HEK293 (cell line): ENCODE measurements around the gene PPOX.
A peak's percentile ranks its signal among the peaks of the same experiment; 100 is the strongest.

Experiments used
- BCL11A ChIP-seq: fragments of 450-650 bp; formaldehyde crosslinking; IDR thresholded peaks from 2 replicates; pipeline ENCODE4 v1.5.1; 2016; ENCODE audit warnings: low read depth, missing biosample characterization, missing genetic modification characterization
- GLI2 ChIP-seq: fragments of 450-650 bp; formaldehyde crosslinking; IDR thresholded peaks from 2 replicates; pipeline ENCODE4; 2017; ENCODE audit warnings: missing biosample characterization, missing genetic modification characterization, low read depth, borderline replicate concordance
- MYNN ChIP-seq: fragments of 450-650 bp; formaldehyde crosslinking; IDR thresholded peaks from 2 replicates; pipeline ENCODE4 v1.5.1; 2016; ENCODE audit warnings: missing biosample characterization, missing genetic modification characterization, borderline replicate concordance
- SP7 ChIP-seq: fragments of 450-650 bp; formaldehyde crosslinking; IDR thresholded peaks from 2 replicates; pipeline ENCODE4 v1.5.1; 2016; ENCODE audit warnings: missing biosample characterization, missing genetic modification characterization
- ZEB2 ChIP-seq: fragments of 450-650 bp; formaldehyde crosslinking; IDR thresholded peaks from 2 replicates; pipeline ENCODE4 v1.5.1; 2016; ENCODE audit warnings: missing biosample characterization, missing genetic modification characterization
- ZNF138 ChIP-seq: fragments of 450-650 bp; formaldehyde crosslinking; IDR thresholded peaks from 2 replicates; pipeline ENCODE4 v1.5.1; 2016; ENCODE audit warnings: missing biosample characterization, missing genetic modification characterization, borderline replicate concordance
- ZNF19 ChIP-seq: fragments of 450-650 bp; formaldehyde crosslinking; IDR thresholded peaks from 2 replicates; pipeline ENCODE4; 2016; ENCODE audit warnings: missing biosample characterization, missing genetic modification characterization, low read depth
- ZNF202 ChIP-seq: fragments of 450-650 bp; formaldehyde crosslinking; IDR thresholded peaks from 2 replicates; pipeline ENCODE4 v1.5.1; 2016; ENCODE audit warnings: missing biosample characterization, missing genetic modification characterization, borderline replicate concordance
- ZNF274 ChIP-seq, 2 experiments: fragments of 200-500 bp in 1 of 2; fragments of 450-650 bp in 1 of 2; sonication (Bioruptor generic) in 1 of 2; formaldehyde crosslinking in 1 of 2; IDR thresholded peaks; 2 replicates each; pipeline versions ENCODE4 v1.5.1 to v1.6.1; 2014 to 2016; ENCODE audit warnings: borderline replicate concordance in 1 of 2, inconsistent platforms in 1 of 2, low read length in 1 of 2, missing biosample characterization in 1 of 2, missing genetic modification characterization in 1 of 2
- ZNF324 ChIP-seq: fragments of 450-650 bp; formaldehyde crosslinking; IDR thresholded peaks from 2 replicates; pipeline ENCODE4 v1.5.1; 2016; ENCODE audit warnings: missing biosample characterization, missing genetic modification characterization
- ZNF341 ChIP-seq: fragments of 450-650 bp; formaldehyde crosslinking; IDR thresholded peaks from 2 replicates; pipeline ENCODE4; 2016; ENCODE audit warnings: low read depth, missing biosample characterization, missing genetic modification characterization
- ZNF366 ChIP-seq: fragments of 450-650 bp; formaldehyde crosslinking; conservative IDR thresholded peaks from 2 replicates; pipeline ENCODE4 v1.5.1; 2016; ENCODE audit warnings: missing biosample characterization, missing genetic modification characterization
- ZNF394 ChIP-seq: fragments of 450-650 bp; formaldehyde crosslinking; IDR thresholded peaks from 2 replicates; pipeline ENCODE4 v1.5.1; 2016; ENCODE audit warnings: missing biosample characterization, missing genetic modification characterization, mild to moderate bottlenecking, moderate library complexity, borderline replicate concordance
- ZNF548 ChIP-seq: fragments of 450-650 bp; formaldehyde crosslinking; IDR thresholded peaks from 2 replicates; pipeline ENCODE4 v1.5.1; 2016; ENCODE audit warnings: missing biosample characterization, missing genetic modification characterization
- ZNF621 ChIP-seq: fragments of 450-650 bp; formaldehyde crosslinking; IDR thresholded peaks from 2 replicates; pipeline ENCODE4 v1.5.1; 2017; ENCODE audit warnings: missing biosample characterization, missing genetic modification characterization
- ZNF792 ChIP-seq: fragments of 450-650 bp; formaldehyde crosslinking; IDR thresholded peaks from 2 replicates; pipeline ENCODE4 v1.5.1; 2016; ENCODE audit warnings: missing biosample characterization, missing genetic modification characterization
- TF ChIP-seq, protein P1 (sequence below): fragments of 450-650 bp; formaldehyde crosslinking; IDR thresholded peaks from 2 replicates; pipeline ENCODE4 v1.5.1; 2016; ENCODE audit warnings: missing biosample characterization, missing genetic modification characterization
- TF ChIP-seq, protein P2 (sequence below): fragments of 450-650 bp; formaldehyde crosslinking; IDR thresholded peaks from 2 replicates; pipeline ENCODE4 v1.5.1; 2016; ENCODE audit warnings: missing biosample characterization, missing genetic modification characterization
- TF ChIP-seq, protein P3 (sequence below): fragments of 450-650 bp; formaldehyde crosslinking; IDR thresholded peaks from 2 replicates; pipeline ENCODE4 v1.5.1; 2016; ENCODE audit warnings: missing biosample characterization, missing genetic modification characterization, low read depth
- TF ChIP-seq, protein P4 (sequence below): fragments of 450-650 bp; formaldehyde crosslinking; IDR thresholded peaks from 2 replicates; pipeline ENCODE4 v1.5.1; 2016; ENCODE audit warnings: missing biosample characterization, missing genetic modification characterization
- TF ChIP-seq, protein P5 (sequence below): fragments of 450-650 bp; formaldehyde crosslinking; IDR thresholded peaks from 2 replicates; pipeline ENCODE4 v1.5.1; 2016; ENCODE audit warnings: missing biosample characterization, missing genetic modification characterization
- TF ChIP-seq, protein P6 (sequence below): fragments of 450-650 bp; formaldehyde crosslinking; conservative IDR thresholded peaks from 2 replicates; pipeline ENCODE4 v1.5.1; 2016; ENCODE audit warnings: low read depth, missing biosample characterization, missing genetic modification characterization
- TF ChIP-seq, protein P7 (sequence below): fragments of 450-650 bp; formaldehyde crosslinking; IDR thresholded peaks from 2 replicates; pipeline ENCODE4 v1.5.1; 2016; ENCODE audit warnings: missing biosample characterization, missing genetic modification characterization

The PPOX gene

DNA sequence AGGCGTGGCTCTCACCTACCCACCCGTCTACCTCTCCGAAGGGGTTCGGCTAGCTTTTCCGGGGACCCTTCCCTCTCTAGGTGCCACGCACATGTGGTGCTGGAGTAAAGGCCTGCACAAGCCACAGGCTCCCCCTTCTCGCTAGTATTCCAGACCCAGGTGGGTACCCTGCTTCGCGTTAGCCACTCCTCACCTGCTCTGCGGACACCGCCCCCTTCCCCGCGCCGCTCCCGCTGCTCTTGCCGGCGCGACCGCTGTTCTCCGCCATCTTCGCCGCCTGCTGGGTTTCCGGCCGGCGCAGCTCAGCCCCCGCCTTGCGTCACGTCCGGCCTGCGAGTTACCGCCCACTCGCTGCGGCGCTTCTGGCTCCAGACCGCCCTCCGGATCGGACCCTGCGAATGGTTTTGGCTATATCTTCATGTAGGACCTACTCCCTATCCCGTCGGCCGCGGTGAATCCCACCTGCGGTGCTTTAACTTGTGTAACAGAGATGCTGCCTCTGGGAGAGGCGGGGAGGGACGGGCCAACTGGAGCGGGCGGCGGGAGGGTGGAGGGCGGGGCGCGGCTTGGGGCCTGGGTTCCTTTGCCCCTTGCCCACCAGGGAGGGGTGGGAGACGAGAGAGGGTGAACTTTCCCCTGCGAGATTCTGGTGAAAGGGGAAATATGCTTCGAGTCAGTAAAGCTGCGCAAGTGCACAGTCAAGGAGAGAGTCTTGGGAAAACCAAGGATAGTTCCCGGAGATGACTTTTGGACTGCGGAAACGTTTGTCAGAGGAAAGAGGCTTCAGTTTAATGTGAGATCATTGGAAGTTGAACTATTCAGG lies 48.3 kb upstream of the PPOX start, which contains the start of the genes NIT1 and PFDN2 (continued):
- TF ChIP-seq, protein P1, sequence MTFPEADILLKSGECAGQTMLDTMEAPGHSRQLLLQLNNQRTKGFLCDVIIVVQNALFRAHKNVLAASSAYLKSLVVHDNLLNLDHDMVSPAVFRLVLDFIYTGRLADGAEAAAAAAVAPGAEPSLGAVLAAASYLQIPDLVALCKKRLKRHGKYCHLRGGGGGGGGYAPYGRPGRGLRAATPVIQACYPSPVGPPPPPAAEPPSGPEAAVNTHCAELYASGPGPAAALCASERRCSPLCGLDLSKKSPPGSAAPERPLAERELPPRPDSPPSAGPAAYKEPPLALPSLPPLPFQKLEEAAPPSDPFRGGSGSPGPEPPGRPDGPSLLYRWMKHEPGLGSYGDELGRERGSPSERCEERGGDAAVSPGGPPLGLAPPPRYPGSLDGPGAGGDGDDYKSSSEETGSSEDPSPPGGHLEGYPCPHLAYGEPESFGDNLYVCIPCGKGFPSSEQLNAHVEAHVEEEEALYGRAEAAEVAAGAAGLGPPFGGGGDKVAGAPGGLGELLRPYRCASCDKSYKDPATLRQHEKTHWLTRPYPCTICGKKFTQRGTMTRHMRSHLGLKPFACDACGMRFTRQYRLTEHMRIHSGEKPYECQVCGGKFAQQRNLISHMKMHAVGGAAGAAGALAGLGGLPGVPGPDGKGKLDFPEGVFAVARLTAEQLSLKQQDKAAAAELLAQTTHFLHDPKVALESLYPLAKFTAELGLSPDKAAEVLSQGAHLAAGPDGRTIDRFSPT = peak; percentile 85
- TF ChIP-seq GLI2 (no peak), SP7 (tag by site-specific recombination) (peak; percentile 79), ZNF324 (tag by site-specific recombination) (peak; percentile 82; the same call in 1 of the 2 replicates), ZNF274 (IDR thresholded peaks at IDR 0.05; ENCODE audit: low read length) (no peak), ZNF274 (tag by site-specific recombination; IDR thresholded peaks at IDR 0.05; ENCODE audit: borderline replicate concordance) (no peak), ZEB2 (tag by site-specific recombination) (peak; percentile 81), ZNF19 (no peak), ZNF621 (tag by site-specific recombination) (no peak), ZNF792 (no peak), BCL11A (no peak), ZNF548 (tag by site-specific recombination) (no peak), ZNF394 (tag by site-specific recombination) (0 out of 2 replicates have a peak, but pooled peaks have one; percentile 51), ZNF202 (tag by site-specific recombination) (no peak), ZNF366 (no peak), MYNN (no peak), ZNF138 (tag by site-specific recombination) (no peak), ZNF341 (tag by site-specific recombination) (peak; percentile 94)
- TF ChIP-seq, protein P2, sequence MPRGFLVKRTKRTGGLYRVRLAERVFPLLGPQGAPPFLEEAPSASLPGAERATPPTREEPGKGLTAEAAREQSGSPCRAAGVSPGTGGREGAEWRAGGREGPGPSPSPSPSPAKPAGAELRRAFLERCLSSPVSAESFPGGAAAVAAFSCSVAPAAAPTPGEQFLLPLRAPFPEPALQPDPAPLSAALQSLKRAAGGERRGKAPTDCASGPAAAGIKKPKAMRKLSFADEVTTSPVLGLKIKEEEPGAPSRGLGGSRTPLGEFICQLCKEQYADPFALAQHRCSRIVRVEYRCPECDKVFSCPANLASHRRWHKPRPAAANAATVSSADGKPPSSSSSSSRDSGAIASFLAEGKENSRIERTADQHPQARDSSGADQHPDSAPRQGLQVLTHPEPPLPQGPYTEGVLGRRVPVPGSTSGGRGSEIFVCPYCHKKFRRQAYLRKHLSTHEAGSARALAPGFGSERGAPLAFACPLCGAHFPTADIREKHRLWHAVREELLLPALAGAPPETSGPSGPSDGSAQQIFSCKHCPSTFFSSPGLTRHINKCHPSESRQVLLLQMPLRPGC = peak; percentile 33; the same call in 1 of the 2 replicates
- TF ChIP-seq, protein P3, sequence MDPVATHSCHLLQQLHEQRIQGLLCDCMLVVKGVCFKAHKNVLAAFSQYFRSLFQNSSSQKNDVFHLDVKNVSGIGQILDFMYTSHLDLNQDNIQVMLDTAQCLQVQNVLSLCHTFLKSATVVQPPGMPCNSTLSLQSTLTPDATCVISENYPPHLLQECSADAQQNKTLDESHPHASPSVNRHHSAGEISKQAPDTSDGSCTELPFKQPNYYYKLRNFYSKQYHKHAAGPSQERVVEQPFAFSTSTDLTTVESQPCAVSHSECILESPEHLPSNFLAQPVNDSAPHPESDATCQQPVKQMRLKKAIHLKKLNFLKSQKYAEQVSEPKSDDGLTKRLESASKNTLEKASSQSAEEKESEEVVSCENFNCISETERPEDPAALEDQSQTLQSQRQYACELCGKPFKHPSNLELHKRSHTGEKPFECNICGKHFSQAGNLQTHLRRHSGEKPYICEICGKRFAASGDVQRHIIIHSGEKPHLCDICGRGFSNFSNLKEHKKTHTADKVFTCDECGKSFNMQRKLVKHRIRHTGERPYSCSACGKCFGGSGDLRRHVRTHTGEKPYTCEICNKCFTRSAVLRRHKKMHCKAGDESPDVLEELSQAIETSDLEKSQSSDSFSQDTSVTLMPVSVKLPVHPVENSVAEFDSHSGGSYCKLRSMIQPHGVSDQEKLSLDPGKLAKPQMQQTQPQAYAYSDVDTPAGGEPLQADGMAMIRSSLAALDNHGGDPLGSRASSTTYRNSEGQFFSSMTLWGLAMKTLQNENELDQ (tag by site-specific recombination) = no peak
- TF ChIP-seq, protein P4, sequence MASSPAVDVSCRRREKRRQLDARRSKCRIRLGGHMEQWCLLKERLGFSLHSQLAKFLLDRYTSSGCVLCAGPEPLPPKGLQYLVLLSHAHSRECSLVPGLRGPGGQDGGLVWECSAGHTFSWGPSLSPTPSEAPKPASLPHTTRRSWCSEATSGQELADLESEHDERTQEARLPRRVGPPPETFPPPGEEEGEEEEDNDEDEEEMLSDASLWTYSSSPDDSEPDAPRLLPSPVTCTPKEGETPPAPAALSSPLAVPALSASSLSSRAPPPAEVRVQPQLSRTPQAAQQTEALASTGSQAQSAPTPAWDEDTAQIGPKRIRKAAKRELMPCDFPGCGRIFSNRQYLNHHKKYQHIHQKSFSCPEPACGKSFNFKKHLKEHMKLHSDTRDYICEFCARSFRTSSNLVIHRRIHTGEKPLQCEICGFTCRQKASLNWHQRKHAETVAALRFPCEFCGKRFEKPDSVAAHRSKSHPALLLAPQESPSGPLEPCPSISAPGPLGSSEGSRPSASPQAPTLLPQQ (tag by site-specific recombination) = peak; percentile 66
- TF ChIP-seq, protein P5, sequence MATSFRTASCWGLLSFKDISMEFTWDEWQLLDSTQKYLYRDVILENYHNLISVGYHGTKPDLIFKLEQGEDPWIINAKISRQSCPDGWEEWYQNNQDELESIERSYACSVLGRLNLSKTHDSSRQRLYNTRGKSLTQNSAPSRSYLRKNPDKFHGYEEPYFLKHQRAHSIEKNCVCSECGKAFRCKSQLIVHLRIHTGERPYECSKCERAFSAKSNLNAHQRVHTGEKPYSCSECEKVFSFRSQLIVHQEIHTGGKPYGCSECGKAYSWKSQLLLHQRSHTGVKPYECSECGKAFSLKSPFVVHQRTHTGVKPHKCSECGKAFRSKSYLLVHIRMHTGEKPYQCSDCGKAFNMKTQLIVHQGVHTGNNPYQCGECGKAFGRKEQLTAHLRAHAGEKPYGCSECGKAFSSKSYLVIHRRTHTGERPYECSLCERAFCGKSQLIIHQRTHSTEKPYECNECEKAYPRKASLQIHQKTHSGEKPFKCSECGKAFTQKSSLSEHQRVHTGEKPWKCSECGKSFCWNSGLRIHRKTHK (tag by site-specific recombination) = no peak
- TF ChIP-seq, protein P6, sequence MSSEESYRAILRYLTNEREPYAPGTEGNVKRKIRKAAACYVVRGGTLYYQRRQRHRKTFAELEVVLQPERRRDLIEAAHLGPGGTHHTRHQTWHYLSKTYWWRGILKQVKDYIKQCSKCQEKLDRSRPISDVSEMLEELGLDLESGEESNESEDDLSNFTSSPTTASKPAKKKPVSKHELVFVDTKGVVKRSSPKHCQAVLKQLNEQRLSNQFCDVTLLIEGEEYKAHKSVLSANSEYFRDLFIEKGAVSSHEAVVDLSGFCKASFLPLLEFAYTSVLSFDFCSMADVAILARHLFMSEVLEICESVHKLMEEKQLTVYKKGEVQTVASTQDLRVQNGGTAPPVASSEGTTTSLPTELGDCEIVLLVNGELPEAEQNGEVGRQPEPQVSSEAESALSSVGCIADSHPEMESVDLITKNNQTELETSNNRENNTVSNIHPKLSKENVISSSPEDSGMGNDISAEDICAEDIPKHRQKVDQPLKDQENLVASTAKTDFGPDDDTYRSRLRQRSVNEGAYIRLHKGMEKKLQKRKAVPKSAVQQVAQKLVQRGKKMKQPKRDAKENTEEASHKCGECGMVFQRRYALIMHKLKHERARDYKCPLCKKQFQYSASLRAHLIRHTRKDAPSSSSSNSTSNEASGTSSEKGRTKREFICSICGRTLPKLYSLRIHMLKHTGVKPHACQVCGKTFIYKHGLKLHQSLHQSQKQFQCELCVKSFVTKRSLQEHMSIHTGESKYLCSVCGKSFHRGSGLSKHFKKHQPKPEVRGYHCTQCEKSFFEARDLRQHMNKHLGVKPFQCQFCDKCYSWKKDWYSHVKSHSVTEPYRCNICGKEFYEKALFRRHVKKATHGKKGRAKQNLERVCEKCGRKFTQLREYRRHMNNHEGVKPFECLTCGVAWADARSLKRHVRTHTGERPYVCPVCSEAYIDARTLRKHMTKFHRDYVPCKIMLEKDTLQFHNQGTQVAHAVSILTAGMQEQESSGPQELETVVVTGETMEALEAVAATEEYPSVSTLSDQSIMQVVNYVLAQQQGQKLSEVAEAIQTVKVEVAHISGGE = peak; percentile 89
- TF ChIP-seq, protein P7, sequence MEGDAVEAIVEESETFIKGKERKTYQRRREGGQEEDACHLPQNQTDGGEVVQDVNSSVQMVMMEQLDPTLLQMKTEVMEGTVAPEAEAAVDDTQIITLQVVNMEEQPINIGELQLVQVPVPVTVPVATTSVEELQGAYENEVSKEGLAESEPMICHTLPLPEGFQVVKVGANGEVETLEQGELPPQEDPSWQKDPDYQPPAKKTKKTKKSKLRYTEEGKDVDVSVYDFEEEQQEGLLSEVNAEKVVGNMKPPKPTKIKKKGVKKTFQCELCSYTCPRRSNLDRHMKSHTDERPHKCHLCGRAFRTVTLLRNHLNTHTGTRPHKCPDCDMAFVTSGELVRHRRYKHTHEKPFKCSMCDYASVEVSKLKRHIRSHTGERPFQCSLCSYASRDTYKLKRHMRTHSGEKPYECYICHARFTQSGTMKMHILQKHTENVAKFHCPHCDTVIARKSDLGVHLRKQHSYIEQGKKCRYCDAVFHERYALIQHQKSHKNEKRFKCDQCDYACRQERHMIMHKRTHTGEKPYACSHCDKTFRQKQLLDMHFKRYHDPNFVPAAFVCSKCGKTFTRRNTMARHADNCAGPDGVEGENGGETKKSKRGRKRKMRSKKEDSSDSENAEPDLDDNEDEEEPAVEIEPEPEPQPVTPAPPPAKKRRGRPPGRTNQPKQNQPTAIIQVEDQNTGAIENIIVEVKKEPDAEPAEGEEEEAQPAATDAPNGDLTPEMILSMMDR (tag by site-specific recombination) = peak; percentile 77
